SK-N-SH (cell line): ENCODE results near the gene GALNT17. TPM values are rescaled to one million over a fixed set of nuclear protein-coding genes. Genes with fewer than 3 reads are reported as not detected.

Experiments used
- CTCF ChIA-PET: fragments of 300-600, 350-600 bp; formaldehyde crosslinking; extraction: SDS; loops from one replicate; lab custom pipeline; 2021; lab: Yijun Ruan, JAX
- POLR2A ChIA-PET: fragments of 350-600 bp; sonication (Branson Sonifier 250); formaldehyde crosslinking; extraction: SDS; loops from one replicate; lab custom pipeline; 2020; ENCODE audit warnings: antibody characterized with exemption, inconsistent platforms; lab: Yijun Ruan, JAX
- DNase-seq: peaks from one replicate; pipeline ENCODE4 v3.0.0; 2012
- H2AFZ ChIP-seq: fragments of 200-600 bp; sonication (generic); 2 replicates; pipeline ENCODE4 v1.8.1; 2016; ENCODE audit warnings: antibody characterized with exemption, mild to moderate bottlenecking, low read depth
- H3F3A ChIP-seq: fragments of 200-600 bp; sonication (generic); replicated peaks from 2 replicates; pipeline ENCODE3; 2016; ENCODE audit warnings: antibody characterized with exemption, mild to moderate bottlenecking; ENCODE audit not compliant: insufficient read depth
- H3K27ac ChIP-seq, 2 experiments: fragments of 200-500 bp in 1 of 2; fragments of 200-600 bp in 1 of 2; sonication (Bioruptor generic) in 1 of 2; sonication (generic), shearing (Covaris generic) in 1 of 2; 2 replicates each; pipeline versions ENCODE4 v1.5.1 to v1.6.1; 2014 to 2016; ENCODE audit warnings: low read depth in 2 of 2, inconsistent platforms in 1 of 2, low read length in 1 of 2, mild to moderate bottlenecking in 1 of 2, mixed read lengths in 1 of 2
- H3K27me3 ChIP-seq: fragments of 200-600 bp; sonication (generic), shearing (Covaris generic); 2 replicates; pipeline ENCODE4 v1.6.1; 2016; ENCODE audit warnings: mixed run types; ENCODE audit not compliant: insufficient read depth
- H3K36me3 ChIP-seq, 2 experiments: fragments of 200-500 bp in 1 of 2; fragments of 200-600 bp in 1 of 2; sonication (Bioruptor generic) in 1 of 2; sonication (generic) in 1 of 2; replicated peaks in 1 of 2; 2 replicates each; pipeline versions ENCODE3 to v1.5.1; 2014 to 2016; ENCODE audit warnings: low read length in 1 of 2, mild to moderate bottlenecking in 1 of 2; ENCODE audit not compliant: insufficient read depth in 2 of 2, control insufficient read depth in 1 of 2
- H3K4me1 ChIP-seq, 2 experiments: fragments of 200-500 bp in 1 of 2; fragments of 200-600 bp in 1 of 2; sonication (Bioruptor generic) in 1 of 2; sonication (generic), shearing (Covaris generic) in 1 of 2; 2 replicates each; pipeline versions ENCODE4 v1.5.1 to v1.6.1; 2014 to 2016; ENCODE audit warnings: low read depth in 1 of 2, low read length in 1 of 2, mixed run types in 1 of 2; ENCODE audit not compliant: insufficient read depth in 2 of 2, control insufficient read depth in 1 of 2
- H3K4me2 ChIP-seq: fragments of 200-600 bp; sonication (generic), shearing (Covaris generic); 2 replicates; pipeline ENCODE4 v1.6.1; 2017; ENCODE audit warnings: mixed run types
- H3K4me3 ChIP-seq, 2 experiments: fragments of 200-500 bp in 1 of 2; fragments of 200-600 bp in 1 of 2; sonication (Bioruptor generic) in 1 of 2; sonication (generic), shearing (Covaris generic) in 1 of 2; 2 replicates each; pipeline versions ENCODE4 v1.5.1 to v1.8.1; 2014 to 2016; ENCODE audit warnings: low read depth in 2 of 2, inconsistent platforms in 1 of 2, low read length in 1 of 2, mild to moderate bottlenecking in 1 of 2, mixed read lengths in 1 of 2, moderate library complexity in 1 of 2
- H3K79me2 ChIP-seq: fragments of 200-600 bp; sonication (generic); 2 replicates; pipeline ENCODE4 v1.8.1; 2017; ENCODE audit warnings: mild to moderate bottlenecking; ENCODE audit not compliant: insufficient read depth
- H3K9ac ChIP-seq: fragments of 200-600 bp; sonication (generic); 2 replicates; pipeline ENCODE4 v1.6.1; 2017; ENCODE audit warnings: mixed run types
- H3K9me2 ChIP-seq: fragments of 200-600 bp; sonication (generic); 2 replicates; pipeline ENCODE4 v1.6.1; 2017; ENCODE audit warnings: mixed run types
- H3K9me3 ChIP-seq: fragments of 200-600 bp; sonication (generic); 2 replicates; pipeline ENCODE4 v1.6.1; 2017; ENCODE audit warnings: mixed run types, mild to moderate bottlenecking, moderate library complexity
- H4K20me1 ChIP-seq: fragments of 200-600 bp; sonication (generic); 2 replicates; pipeline ENCODE4 v1.6.1; 2017; ENCODE audit warnings: mild to moderate bottlenecking, mixed run types; ENCODE audit not compliant: insufficient read depth
- ELF1 ChIP-seq: IDR thresholded peaks from 2 replicates; pipeline ENCODE4 v1.4.0; 2012
- EP300 ChIP-seq, 2 experiments: IDR thresholded peaks; 2 replicates each; pipeline versions ENCODE4 v1.4.0 to v1.6.1; 2012; ENCODE audit warnings: borderline replicate concordance in 1 of 2, low read depth in 1 of 2, low read length in 1 of 2
- EZH2phosphoT487 ChIP-seq: fragments of 200-600 bp; sonication (generic); IDR thresholded peaks from 2 replicates; pipeline ENCODE4 v1.6.1; 2017; ENCODE audit warnings: low read depth, mixed run types, mild to moderate bottlenecking, antibody characterized with exemption, moderate library complexity, borderline replicate concordance
- FOSL2 ChIP-seq: IDR thresholded peaks from 2 replicates; pipeline ENCODE4 v1.4.0; 2012; ENCODE audit warnings: low read depth, mild to moderate bottlenecking, moderate library complexity, borderline replicate concordance
- FOXJ3 ChIP-seq: sonication (generic); formaldehyde crosslinking; IDR thresholded peaks from 2 replicates; pipeline ENCODE4 v1.5.1; 2020; ENCODE audit warnings: mild to moderate bottlenecking, missing genetic modification reagents
- FOXM1 ChIP-seq: IDR thresholded peaks from 2 replicates; pipeline ENCODE4 v1.4.0; 2012; ENCODE audit warnings: low read depth, mild to moderate bottlenecking
- GABPA ChIP-seq: IDR thresholded peaks from 2 replicates; pipeline ENCODE4 v1.4.0; 2012; ENCODE audit warnings: low read depth, mild to moderate bottlenecking
- IRF3 ChIP-seq: fragments of 150-350 bp; IDR thresholded peaks from 2 replicates; pipeline ENCODE4 v1.6.1; 2016; ENCODE audit warnings: mild to moderate bottlenecking, low read depth, low read length
- MAX ChIP-seq: IDR thresholded peaks from 2 replicates; pipeline ENCODE4 v1.4.0; 2012; ENCODE audit warnings: low read depth
- MXI1 ChIP-seq: IDR thresholded peaks from 2 replicates; pipeline ENCODE4 v1.6.1; 2012; ENCODE audit warnings: mild to moderate bottlenecking, low read depth, low read length, improper control_type of control experiment
- NFIC ChIP-seq: IDR thresholded peaks from 2 replicates; pipeline ENCODE4 v1.4.0; 2012; ENCODE audit warnings: borderline replicate concordance
- NRF1 ChIP-seq: IDR thresholded peaks from 2 replicates; pipeline ENCODE4 v1.6.1; 2012; ENCODE audit warnings: low read depth, mild to moderate bottlenecking, low read length
- RCOR1 ChIP-seq: fragments of 150-350 bp; IDR thresholded peaks from 2 replicates; pipeline ENCODE4 v1.6.1; 2017; ENCODE audit warnings: antibody characterized with exemption, low read length
- SMC3 ChIP-seq: IDR thresholded peaks from 2 replicates; pipeline ENCODE4 v1.6.1; 2012; ENCODE audit warnings: low read depth, low read length, improper control_type of control experiment
- TEAD4 ChIP-seq: IDR thresholded peaks from 2 replicates; pipeline ENCODE4 v1.4.0; 2012; ENCODE audit warnings: mild to moderate bottlenecking, borderline replicate concordance; ENCODE audit not compliant: insufficient read depth
- WGBS: methylation state at CpG from one replicate; pipeline ENCODE4 v1.1.6; 2017; ENCODE audit warnings: low lambda C conversion rate; 5-methylcytosine and 5-hydroxymethylcytosine counted together
- polyA plus RNA-seq, 3 experiments: library from polyadenylated mRNA; depleted of rRNA; stranded (reverse); fragments of >200 nt; gene quantifications; 2 replicates each; pipeline ENCODE4 v1.2.3, GENCODE V29; 2012
- TF ChIP-seq, protein P1 (sequence below): IDR thresholded peaks from 2 replicates; pipeline ENCODE4; 2012
- TF ChIP-seq, protein P2 (sequence below): fragments of 150-350 bp; IDR thresholded peaks from 2 replicates; pipeline ENCODE4 v1.6.1; 2017; ENCODE audit warnings: antibody characterized with exemption, low read length, low read depth, borderline replicate concordance
- TF ChIP-seq, protein P3 (sequence below): IDR thresholded peaks from 2 replicates; pipeline ENCODE4 v1.6.1; 2012; ENCODE audit warnings: mild to moderate bottlenecking, low read depth, low read length, moderate library complexity

Gene GALNT17
- polyA plus RNA-seq, 1 of the 3 experiments (the other 2 are of a cell fraction), result not detected

- H3K36me3 ChIP-seq, result no peaks in the 10 kb centered on the region
- 0 out of 2 replicates have a peak, but pooled peaks cover 4% of the 10 kb centered on the region for H3K9me3 ChIP-seq
- no peak overlapping the region for H3K9ac ChIP-seq
- H3K4me2 ChIP-seq, result no peak overlapping the region
- no peaks in the 10 kb centered on the region for H3K27me3 ChIP-seq
- no peak overlapping the region for H3K4me3 ChIP-seq
- H4K20me1 ChIP-seq, result no peaks in the 10 kb centered on the region
- POLR2A ChIA-PET, result no interaction called here
- TF ChIP-seq ELF1 (no peak), SMC3 (no peak), NFIC (no peak), MAX (no peak), TEAD4 (no peak), FOXM1 (no peak), NRF1 (no peak), EP300 (IDR thresholded peaks at IDR 0.05; ENCODE audit: borderline replicate concordance in 1 of 2, low read depth in 1 of 2, low read length in 1 of 2) (no peak), GABPA (no peak), FOSL2 (no peak), MXI1 (no peak), RCOR1 (no peak)
- TF ChIP-seq, protein P1, sequence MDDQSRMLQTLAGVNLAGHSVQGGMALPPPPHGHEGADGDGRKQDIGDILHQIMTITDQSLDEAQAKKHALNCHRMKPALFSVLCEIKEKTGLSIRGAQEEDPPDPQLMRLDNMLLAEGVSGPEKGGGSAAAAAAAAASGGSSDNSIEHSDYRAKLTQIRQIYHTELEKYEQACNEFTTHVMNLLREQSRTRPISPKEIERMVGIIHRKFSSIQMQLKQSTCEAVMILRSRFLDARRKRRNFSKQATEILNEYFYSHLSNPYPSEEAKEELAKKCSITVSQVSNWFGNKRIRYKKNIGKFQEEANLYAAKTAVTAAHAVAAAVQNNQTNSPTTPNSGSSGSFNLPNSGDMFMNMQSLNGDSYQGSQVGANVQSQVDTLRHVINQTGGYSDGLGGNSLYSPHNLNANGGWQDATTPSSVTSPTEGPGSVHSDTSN, result no peak
- TF ChIP-seq, protein P2, sequence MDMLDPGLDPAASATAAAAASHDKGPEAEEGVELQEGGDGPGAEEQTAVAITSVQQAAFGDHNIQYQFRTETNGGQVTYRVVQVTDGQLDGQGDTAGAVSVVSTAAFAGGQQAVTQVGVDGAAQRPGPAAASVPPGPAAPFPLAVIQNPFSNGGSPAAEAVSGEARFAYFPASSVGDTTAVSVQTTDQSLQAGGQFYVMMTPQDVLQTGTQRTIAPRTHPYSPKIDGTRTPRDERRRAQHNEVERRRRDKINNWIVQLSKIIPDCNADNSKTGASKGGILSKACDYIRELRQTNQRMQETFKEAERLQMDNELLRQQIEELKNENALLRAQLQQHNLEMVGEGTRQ, result no peak
- no peak overlapping the region for H3K27ac ChIP-seq
- no peaks in the 10 kb centered on the region for H3F3A ChIP-seq
- no peaks in the 10 kb centered on the region for H3K79me2 ChIP-seq
- H3K9me2 ChIP-seq, result no peaks in the 10 kb centered on the region
- no peaks in the 10 kb centered on the region for H3K4me1 ChIP-seq
- no peak overlapping the region for H2AFZ ChIP-seq
- CTCF ChIA-PET, result no interaction called here
- no peak for DNase-seq
These were observed 222.8 kb downstream of the GALNT17 start for GRCh38 chr7:71354716-71355115.

DNA sequence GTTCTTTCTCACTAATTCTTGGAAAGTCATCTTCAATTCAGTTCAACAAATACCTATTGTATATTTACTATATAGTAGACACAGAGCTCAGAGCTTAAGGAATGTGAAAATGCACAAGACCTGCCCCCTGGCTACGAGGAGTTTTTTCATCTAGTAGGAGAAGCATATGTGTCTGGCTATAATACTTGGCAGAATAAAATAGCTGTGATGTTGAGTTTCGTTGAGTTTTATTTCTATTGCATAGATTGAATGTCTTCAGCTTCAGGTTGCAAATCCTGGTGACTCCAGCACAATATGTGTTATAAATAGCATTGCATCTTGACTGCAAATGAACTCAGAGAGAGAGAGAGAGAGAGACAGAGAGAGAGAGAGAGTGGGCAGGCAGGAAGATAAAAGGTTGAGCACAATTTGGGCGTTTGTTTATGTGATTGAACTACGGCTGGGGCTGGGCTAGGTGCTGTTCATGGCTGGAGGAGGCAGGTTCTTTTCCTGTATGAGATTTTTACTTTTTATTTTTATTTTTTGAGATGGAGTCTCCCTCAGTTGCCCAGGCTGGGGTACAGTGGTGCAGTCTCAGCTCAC, 229.6 kb downstream of the GALNT17 start:
- Histone ChIP-seq H3K9ac (no peak overlapping the region), H3K4me3 (no peak overlapping the region), H3K36me3 (no peaks in the 10 kb centered on the region), H3K27me3 (no peaks in the 10 kb centered on the region), H3K79me2 (no peaks in the 10 kb centered on the region), H3K9me3 (no peaks in the 10 kb centered on the region), H3K9me2 (no peaks in the 10 kb centered on the region), H2AFZ (no peak overlapping the region), H3K4me1 (no peaks in the 10 kb centered on the region), H3K4me2 (no peak overlapping the region), H3K27ac (no peak overlapping the region), H4K20me1 (no peaks in the 10 kb centered on the region), H3F3A (no peaks in the 10 kb centered on the region)
- WGBS, result 4% methylated on average over 4 of the region's 4 CpGs
- CTCF ChIA-PET, result interaction anchor here (0.6 kb wide), 1 partner anchor 206 kb away, joined by 3 read pairs; no protein-coding TSS in a partner anchor
- no peak for DNase-seq
- POLR2A ChIA-PET, result no interaction called here
- TF ChIP-seq SMC3 (no peak), EP300 (IDR thresholded peaks at IDR 0.05; ENCODE audit: borderline replicate concordance in 1 of 2, low read depth in 1 of 2, low read length in 1 of 2) (no peak), NRF1 (no peak), IRF3 (no peak), MAX (no peak), EZH2phosphoT487 (no peak), FOXJ3 (CRISPR knock-in tag) (no peak), ELF1 (no peak)
- TF ChIP-seq, protein P1, result no peak
- TF ChIP-seq, protein P3, sequence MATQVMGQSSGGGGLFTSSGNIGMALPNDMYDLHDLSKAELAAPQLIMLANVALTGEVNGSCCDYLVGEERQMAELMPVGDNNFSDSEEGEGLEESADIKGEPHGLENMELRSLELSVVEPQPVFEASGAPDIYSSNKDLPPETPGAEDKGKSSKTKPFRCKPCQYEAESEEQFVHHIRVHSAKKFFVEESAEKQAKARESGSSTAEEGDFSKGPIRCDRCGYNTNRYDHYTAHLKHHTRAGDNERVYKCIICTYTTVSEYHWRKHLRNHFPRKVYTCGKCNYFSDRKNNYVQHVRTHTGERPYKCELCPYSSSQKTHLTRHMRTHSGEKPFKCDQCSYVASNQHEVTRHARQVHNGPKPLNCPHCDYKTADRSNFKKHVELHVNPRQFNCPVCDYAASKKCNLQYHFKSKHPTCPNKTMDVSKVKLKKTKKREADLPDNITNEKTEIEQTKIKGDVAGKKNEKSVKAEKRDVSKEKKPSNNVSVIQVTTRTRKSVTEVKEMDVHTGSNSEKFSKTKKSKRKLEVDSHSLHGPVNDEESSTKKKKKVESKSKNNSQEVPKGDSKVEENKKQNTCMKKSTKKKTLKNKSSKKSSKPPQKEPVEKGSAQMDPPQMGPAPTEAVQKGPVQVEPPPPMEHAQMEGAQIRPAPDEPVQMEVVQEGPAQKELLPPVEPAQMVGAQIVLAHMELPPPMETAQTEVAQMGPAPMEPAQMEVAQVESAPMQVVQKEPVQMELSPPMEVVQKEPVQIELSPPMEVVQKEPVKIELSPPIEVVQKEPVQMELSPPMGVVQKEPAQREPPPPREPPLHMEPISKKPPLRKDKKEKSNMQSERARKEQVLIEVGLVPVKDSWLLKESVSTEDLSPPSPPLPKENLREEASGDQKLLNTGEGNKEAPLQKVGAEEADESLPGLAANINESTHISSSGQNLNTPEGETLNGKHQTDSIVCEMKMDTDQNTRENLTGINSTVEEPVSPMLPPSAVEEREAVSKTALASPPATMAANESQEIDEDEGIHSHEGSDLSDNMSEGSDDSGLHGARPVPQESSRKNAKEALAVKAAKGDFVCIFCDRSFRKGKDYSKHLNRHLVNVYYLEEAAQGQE, result no peak
